ENCODE data around the gene SLC1A1.

SLC1A1 gene

GRCh38 chr9:4567601-4568000, 77.3 kb downstream of the SLC1A1 start:
- Histone ChIP-seq H3K4me1 (ENCODE audit: control insufficient read depth, insufficient read depth, low read length) (no peaks in the 10 kb centered on the region), H3K4me2 (ENCODE audit: low read length) (no peak overlapping the region), H3K36me3 (ENCODE audit: insufficient read depth, low read length) (peaks cover 3% of the 10 kb centered on the region), H3K4me3 (ENCODE audit: low read length) (no peak overlapping the region), H3K9ac (ENCODE audit: low read depth, low read length) (no peak overlapping the region), H3K27me3 (ENCODE audit: control insufficient read depth, insufficient read depth, low read length) (no peaks in the 10 kb centered on the region), H3K9me3 (replicated peaks; ENCODE audit: low read length) (no peaks in the 10 kb centered on the region)

GRCh38 chr9:4569101-4569500, 78.8 kb downstream of the SLC1A1 start:
- no peak overlapping the region for H3K4me3 ChIP-seq (ENCODE audit: low read length)
- H3K9ac ChIP-seq (ENCODE audit: low read depth, low read length): no peak overlapping the region
- no peaks in the 10 kb centered on the region for H3K9me3 ChIP-seq (replicated peaks; ENCODE audit: low read length)
- H3K4me1 ChIP-seq (ENCODE audit: control insufficient read depth, insufficient read depth, low read length): no peaks in the 10 kb centered on the region
- peaks cover 3% of the 10 kb centered on the region for H3K36me3 ChIP-seq (ENCODE audit: insufficient read depth, low read length)
- H3K4me2 ChIP-seq (ENCODE audit: low read length): no peak overlapping the region
- H3K27me3 ChIP-seq (ENCODE audit: control insufficient read depth, insufficient read depth, low read length): no peaks in the 10 kb centered on the region

- Histone ChIP-seq H3K36me3 (ENCODE audit: insufficient read depth, low read length) (no peaks in the 10 kb centered on the region), H3K4me1 (ENCODE audit: control insufficient read depth, insufficient read depth, low read length) (no peaks in the 10 kb centered on the region), H3K9me3 (replicated peaks; ENCODE audit: low read length) (no peaks in the 10 kb centered on the region), H3K9ac (ENCODE audit: low read depth, low read length) (no peak overlapping the region), H3K27me3 (ENCODE audit: control insufficient read depth, insufficient read depth, low read length) (no peaks in the 10 kb centered on the region), H3K4me3 (ENCODE audit: low read length) (no peak overlapping the region), H3K4me2 (ENCODE audit: low read length) (no peak overlapping the region)
Observed at GRCh38 chr9:4572184-4572826, 82.0 kb downstream of the SLC1A1 start.

GRCh38 chr9:4573176-4573575, 82.9 kb downstream of the SLC1A1 start:
- H3K9me3 ChIP-seq (replicated peaks; ENCODE audit: low read length): no peaks in the 10 kb centered on the region
- no peaks in the 10 kb centered on the region for H3K27me3 ChIP-seq (ENCODE audit: control insufficient read depth, insufficient read depth, low read length)
- H3K9ac ChIP-seq (ENCODE audit: low read depth, low read length): no peak overlapping the region
- H3K4me3 ChIP-seq (ENCODE audit: low read length): no peak overlapping the region
- no peak overlapping the region for H3K4me2 ChIP-seq (ENCODE audit: low read length)
- H3K36me3 ChIP-seq (ENCODE audit: insufficient read depth, low read length): no peaks in the 10 kb centered on the region
- H3K4me1 ChIP-seq (ENCODE audit: control insufficient read depth, insufficient read depth, low read length): no peaks in the 10 kb centered on the region

GRCh38 chr9:4573634-4574389, 83.5 kb downstream of the SLC1A1 start:
- no peaks in the 10 kb centered on the region for H3K4me1 ChIP-seq (ENCODE audit: control insufficient read depth, insufficient read depth, low read length)
- no peaks in the 10 kb centered on the region for H3K36me3 ChIP-seq (ENCODE audit: insufficient read depth, low read length)
- no peaks in the 10 kb centered on the region for H3K9me3 ChIP-seq (replicated peaks; ENCODE audit: low read length)
- H3K9ac ChIP-seq (ENCODE audit: low read depth, low read length): no peak overlapping the region
- no peak overlapping the region for H3K4me3 ChIP-seq (ENCODE audit: low read length)
- H3K4me2 ChIP-seq (ENCODE audit: low read length): no peak overlapping the region
- no peaks in the 10 kb centered on the region for H3K27me3 ChIP-seq (ENCODE audit: control insufficient read depth, insufficient read depth, low read length)

- no peaks in the 10 kb centered on the region for H3K36me3 ChIP-seq (ENCODE audit: insufficient read depth, low read length)
- no peaks in the 10 kb centered on the region for H3K4me1 ChIP-seq (ENCODE audit: control insufficient read depth, insufficient read depth, low read length)
- no peaks in the 10 kb centered on the region for H3K9me3 ChIP-seq (replicated peaks; ENCODE audit: low read length)
- H3K4me2 ChIP-seq (ENCODE audit: low read length): no peak overlapping the region
- H3K4me3 ChIP-seq (ENCODE audit: low read length): no peak overlapping the region
- H3K27me3 ChIP-seq (ENCODE audit: control insufficient read depth, insufficient read depth, low read length): no peaks in the 10 kb centered on the region
- H3K9ac ChIP-seq (ENCODE audit: low read depth, low read length): no peak overlapping the region
Observed at GRCh38 chr9:4574657-4575243, 84.5 kb downstream of the SLC1A1 start.

GRCh38 chr9:4575997-4576396, 85.7 kb downstream of the SLC1A1 start:
- no peaks in the 10 kb centered on the region for H3K36me3 ChIP-seq (ENCODE audit: insufficient read depth, low read length)
- H3K4me1 ChIP-seq (ENCODE audit: control insufficient read depth, insufficient read depth, low read length): no peaks in the 10 kb centered on the region

GRCh38 chr9:4576448-4576847, 86.2 kb downstream of the SLC1A1 start:
- Histone ChIP-seq H3K4me1 (ENCODE audit: control insufficient read depth, insufficient read depth, low read length) (no peaks in the 10 kb centered on the region), H3K36me3 (ENCODE audit: insufficient read depth, low read length) (no peaks in the 10 kb centered on the region), H3K4me2 (ENCODE audit: low read length) (no peak overlapping the region), H3K4me3 (ENCODE audit: low read length) (no peak overlapping the region), H3K9me3 (replicated peaks; ENCODE audit: low read length) (no peaks in the 10 kb centered on the region), H3K9ac (ENCODE audit: low read depth, low read length) (no peak overlapping the region), H3K27me3 (ENCODE audit: control insufficient read depth, insufficient read depth, low read length) (no peaks in the 10 kb centered on the region)

More at GRCh38 chr9:4575997-4576396, 85.7 kb downstream of the SLC1A1 start:
- Histone ChIP-seq H3K9ac (ENCODE audit: low read depth, low read length) (no peak overlapping the region), H3K4me3 (ENCODE audit: low read length) (no peak overlapping the region), H3K4me2 (ENCODE audit: low read length) (no peak overlapping the region), H3K9me3 (replicated peaks; ENCODE audit: low read length) (no peaks in the 10 kb centered on the region), H3K27me3 (ENCODE audit: control insufficient read depth, insufficient read depth, low read length) (no peaks in the 10 kb centered on the region)

GRCh38 chr9:4579001-4579400, 88.7 kb downstream of the SLC1A1 start:
- H3K9me3 ChIP-seq (replicated peaks; ENCODE audit: low read length): no peaks in the 10 kb centered on the region
- no peaks in the 10 kb centered on the region for H3K4me1 ChIP-seq (ENCODE audit: control insufficient read depth, insufficient read depth, low read length)
- H3K4me2 ChIP-seq (ENCODE audit: low read length): no peak overlapping the region
- H3K27me3 ChIP-seq (ENCODE audit: control insufficient read depth, insufficient read depth, low read length): no peaks in the 10 kb centered on the region
- no peaks in the 10 kb centered on the region for H3K36me3 ChIP-seq (ENCODE audit: insufficient read depth, low read length)
- no peak overlapping the region for H3K9ac ChIP-seq (ENCODE audit: low read depth, low read length)
- no peak overlapping the region for H3K4me3 ChIP-seq (ENCODE audit: low read length)

GRCh38 chr9:4581035-4581760, 90.9 kb downstream of the SLC1A1 start:
- Histone ChIP-seq H3K27me3 (ENCODE audit: control insufficient read depth, insufficient read depth, low read length) (no peaks in the 10 kb centered on the region), H3K9ac (ENCODE audit: low read depth, low read length) (no peak overlapping the region), H3K4me3 (ENCODE audit: low read length) (no peak overlapping the region), H3K4me2 (ENCODE audit: low read length) (no peak overlapping the region), H3K36me3 (ENCODE audit: insufficient read depth, low read length) (no peaks in the 10 kb centered on the region), H3K4me1 (ENCODE audit: control insufficient read depth, insufficient read depth, low read length) (no peaks in the 10 kb centered on the region), H3K9me3 (replicated peaks; ENCODE audit: low read length) (no peaks in the 10 kb centered on the region)

- Histone ChIP-seq H3K4me3 (ENCODE audit: low read length) (no peak overlapping the region), H3K36me3 (ENCODE audit: insufficient read depth, low read length) (no peaks in the 10 kb centered on the region), H3K9me3 (replicated peaks; ENCODE audit: low read length) (no peaks in the 10 kb centered on the region), H3K9ac (ENCODE audit: low read depth, low read length) (no peak overlapping the region), H3K27me3 (ENCODE audit: control insufficient read depth, insufficient read depth, low read length) (no peaks in the 10 kb centered on the region), H3K4me2 (ENCODE audit: low read length) (no peak overlapping the region), H3K4me1 (ENCODE audit: control insufficient read depth, insufficient read depth, low read length) (no peaks in the 10 kb centered on the region)
Observed at GRCh38 chr9:4581861-4582565, 91.7 kb downstream of the SLC1A1 start.
